ENCODE results near the gene SMIM38.

The SMIM38 gene

DNA sequence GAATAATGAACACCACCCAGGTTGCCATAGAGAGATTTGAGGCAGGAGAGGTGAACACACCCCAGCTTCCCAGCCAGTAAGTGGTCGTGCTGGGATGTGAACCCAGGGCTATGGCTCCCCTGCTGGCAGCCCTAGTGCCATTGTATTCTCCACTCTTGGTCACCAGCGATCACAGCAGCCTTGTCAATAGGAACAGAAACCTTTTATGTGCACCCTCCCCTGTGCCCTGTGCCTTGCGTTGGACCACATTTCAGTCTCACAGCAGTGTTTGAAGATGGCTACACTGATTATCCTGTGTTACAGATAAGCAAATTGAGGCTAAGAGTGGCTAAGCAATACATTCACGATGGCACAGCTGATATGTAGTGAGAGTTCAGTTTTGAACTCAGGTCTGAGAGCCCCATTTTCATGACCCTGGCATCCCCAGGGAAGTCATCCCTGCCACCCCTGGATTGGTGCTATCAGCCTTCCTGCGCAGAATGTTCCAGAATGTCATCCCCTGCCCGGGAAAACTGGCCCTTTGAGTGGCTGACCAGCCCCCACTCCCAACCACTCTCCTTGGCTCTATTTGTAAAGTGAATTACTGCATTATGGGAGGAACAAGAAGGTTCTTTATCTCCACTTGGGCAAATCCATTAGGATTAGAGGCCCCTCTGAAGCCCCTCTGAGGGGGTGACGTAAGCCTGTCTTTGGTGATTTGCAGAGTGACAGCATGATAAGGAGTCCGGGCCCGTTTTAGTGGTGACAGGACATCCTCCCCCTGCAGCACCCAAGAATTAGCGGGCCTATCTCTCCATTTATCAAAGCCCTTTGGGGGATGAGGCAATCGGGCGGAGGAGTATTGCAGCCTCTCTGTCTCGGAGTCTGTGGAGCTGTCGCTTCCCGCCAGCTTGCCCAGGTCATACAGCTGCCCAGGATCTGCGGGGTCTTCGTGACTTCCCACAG is 30.9 kb downstream of the SMIM38 start:
- no peak for DNase-seq

DNA sequence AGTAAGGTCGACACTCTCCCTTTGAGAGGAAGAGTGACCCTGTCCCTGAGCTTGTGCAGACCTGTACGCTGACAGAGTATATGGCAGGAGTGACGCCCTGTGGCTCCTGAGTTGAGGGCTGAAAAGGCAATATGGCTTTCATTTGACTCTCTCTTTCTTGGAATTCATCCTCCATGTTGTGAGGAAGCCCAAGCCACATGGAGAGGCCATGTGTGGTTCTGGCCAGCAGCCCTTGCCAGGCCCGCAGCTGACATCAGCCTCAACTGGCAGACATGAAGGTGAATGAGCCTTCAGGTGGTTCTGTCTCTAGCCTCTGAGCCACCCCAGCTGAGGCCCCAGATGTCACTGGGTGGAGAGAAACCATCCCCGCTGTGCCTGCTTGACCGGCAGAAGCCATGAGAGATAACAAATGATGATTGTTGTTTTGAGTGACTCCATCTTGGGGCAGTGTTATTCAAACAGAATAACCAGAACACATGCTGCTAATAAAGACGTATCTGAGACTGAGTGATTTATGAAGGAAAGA is 31.9 kb downstream of the SMIM38 start:
- no peak for DNase-seq

DNA sequence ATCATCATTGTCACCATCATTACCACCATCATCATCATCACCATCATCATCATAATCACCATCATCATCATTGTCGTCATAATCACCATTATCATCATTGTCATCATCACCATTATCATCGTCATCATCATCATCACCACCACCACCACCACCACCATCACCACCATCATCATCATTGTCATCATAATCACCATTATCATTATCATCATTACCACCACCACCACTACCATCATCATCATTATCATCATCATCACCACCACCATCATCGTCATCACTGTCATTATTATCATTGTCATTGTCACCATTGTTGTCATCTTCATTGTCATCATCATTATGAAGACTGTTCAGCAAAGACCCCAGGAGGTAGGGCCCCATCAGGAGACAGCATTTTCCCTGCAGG is 33.3 kb downstream of the SMIM38 start:
- no peak for DNase-seq

DNA sequence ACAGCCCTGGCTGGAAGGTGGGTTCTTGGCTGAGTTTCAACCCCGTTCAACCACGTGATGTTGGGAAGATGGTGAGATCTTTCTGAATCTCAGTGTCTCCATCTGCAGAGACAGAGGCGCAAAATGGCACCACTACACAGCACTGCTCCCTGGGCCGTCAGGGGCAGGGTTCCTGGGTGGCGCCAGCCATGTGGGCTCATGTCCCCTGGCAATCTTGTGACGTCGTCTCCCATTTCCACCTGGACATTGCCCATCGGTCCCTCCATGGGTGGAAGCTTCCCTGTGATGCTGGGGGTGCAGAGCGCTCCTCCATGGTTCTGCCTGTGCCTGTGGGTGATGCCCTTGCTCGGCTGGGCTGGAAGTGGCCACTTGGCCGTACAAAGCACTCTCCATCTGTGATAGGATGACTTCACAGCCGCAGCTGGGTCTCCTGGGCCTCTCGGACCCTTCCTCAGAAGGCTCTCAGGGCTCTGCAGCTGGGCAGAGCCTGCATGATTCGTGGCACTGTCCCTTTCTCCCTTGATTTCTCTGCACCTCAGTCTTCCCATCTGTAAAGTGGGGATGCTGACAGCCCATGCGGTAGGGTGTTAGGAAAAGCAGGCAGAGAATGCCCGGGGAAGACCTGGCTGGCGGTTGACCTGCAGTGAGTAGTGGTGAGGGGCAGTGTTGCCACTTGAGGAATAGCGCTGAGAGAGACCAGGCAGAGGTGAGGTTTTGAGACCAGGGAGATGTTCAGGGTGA is 35.2 kb downstream of the SMIM38 start:
- no peak for DNase-seq

DNA sequence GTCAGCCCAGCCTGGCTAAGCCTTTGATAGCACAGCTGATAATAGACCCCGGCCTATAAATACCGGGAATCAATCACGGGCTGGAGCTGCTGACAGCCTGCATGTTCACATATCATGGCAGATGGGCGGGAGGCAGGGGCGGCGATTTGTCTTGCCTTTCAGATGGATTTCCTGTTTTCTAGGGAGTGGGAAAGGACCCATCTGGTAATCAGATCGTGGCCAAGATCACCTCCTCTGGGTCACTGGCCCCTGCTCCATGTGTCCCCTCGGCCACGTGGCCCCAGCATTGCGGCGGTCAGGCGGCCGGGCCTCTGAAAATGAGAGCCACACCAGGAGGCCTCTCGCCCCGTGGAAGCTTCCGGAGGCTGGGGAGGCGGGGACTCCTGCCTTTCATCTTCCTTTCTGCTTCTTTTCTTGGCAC is 36.6 kb downstream of the SMIM38 start:
- no peak for DNase-seq

DNA sequence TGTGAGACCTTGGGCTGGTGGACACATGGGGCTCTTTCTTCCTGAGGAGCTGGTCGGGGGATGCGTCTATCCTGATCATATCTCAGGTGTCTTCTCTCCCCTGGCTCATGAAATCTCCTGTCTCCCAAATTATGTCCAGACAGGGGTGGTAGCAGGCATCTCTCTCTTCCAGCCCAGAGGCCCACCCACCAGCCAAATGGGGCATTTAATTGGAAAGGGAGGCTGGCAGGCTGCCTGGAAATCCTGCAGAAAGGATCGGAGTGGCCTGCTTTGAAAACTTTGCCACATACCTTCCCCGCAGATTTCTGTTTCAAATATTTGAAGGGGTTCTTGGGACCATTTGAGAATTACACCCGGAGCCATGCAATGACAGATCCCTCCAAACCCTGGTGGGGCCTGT is 37.4 kb downstream of the SMIM38 start:
- no peak for DNase-seq

DNA sequence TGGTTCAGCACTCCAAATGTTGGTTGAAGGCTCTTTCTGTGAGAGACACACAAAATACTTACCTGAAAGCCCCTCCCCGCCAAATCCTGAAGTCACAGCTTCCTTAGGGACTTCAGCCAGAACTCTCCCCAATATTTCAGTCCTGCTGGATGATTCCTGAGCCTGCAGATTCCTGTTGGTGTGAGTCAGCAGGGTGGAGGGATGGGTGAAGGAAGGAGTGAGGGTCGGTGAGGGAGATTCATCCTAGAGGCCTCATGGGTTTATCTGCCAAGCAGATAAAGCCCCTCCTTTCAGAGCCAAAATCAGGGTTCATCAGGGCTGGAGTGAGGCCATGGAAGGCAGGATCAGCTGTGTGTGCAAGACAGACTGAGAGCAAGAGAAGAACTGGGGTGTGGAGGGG is 37.9 kb downstream of the SMIM38 start:
- DNase-seq = no peak

DNA sequence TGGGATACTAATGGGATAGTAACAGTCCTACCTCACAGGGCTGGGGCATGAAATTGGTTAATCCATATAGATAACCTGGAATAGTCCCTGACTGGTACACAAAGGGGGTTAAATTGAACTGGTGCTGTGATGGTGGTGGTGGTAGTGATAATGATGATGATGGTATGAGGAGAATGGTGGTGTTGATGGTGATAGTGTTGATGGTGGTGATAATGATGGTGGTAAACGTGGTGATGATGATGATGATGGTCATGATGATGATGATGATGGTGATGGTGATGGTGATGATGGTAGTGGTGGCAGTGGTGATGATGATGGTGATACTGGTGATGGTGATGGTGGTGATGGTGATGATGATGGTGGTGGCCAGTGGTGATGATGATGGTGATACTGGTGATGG is 38.7 kb downstream of the SMIM38 start:
- DNase-seq = no peak

DNA sequence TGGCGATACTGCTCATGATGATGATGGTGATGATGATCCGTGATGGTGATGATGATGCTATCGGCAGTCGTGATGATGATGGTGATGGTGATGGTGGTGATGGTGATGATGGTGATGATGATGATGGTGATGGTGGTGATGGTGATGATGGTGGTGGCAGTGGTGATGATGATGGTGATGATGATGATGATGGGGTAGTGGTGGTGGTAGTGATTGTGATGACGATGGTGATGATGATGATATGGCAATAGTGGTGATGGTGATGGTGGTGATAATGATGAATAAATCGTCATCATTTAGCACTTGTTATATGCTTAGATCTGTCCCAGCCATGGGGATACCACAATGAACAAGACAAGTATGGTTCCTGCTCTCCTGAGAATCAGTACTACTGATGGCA is 39.2 kb downstream of the SMIM38 start:
- no peak for DNase-seq

DNA sequence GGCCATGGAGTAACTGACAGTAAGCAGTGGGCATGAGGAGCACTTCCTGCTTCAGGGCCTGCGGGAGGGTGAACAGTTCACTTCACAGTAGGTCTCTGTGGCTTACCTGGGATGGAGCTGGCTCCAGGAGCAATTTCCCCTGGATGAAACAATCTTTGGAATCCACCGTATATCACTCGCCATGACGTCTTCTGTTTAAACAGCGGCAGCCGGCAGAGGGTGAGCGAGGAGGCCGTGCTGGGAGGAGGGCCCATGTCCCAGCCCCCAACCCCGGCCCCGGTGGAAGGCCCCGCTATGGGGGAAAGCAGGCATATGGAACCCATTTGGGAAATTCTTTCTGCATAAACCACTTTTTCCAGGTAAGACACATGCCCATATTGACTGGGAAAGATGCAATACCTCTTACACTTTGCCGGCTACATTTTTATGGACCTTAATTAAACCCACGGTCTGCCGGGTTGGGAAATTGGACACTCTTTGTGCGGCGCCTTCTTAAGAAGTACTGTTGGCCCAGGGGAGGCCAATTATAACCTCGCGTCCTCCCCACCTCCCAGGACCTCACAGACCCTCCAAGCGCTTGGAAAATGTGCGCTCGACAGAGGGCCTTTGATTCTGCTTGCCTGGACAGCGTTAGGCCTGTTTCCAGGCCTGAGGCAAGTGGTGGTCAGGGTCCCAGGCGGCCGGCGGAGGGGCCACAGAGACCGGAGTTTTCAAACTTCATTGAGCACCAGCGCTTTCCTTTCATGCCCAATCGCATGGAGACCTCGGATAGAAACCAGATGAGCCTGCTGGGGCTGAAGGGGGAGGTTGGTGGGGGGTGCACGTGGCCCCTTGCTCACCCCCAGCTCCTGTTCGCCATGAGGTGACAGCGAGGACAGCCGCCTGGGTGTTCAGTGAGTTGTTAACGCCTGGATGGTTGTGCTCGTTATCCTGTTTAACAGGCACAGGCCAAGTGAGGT is 40.4 kb downstream of the SMIM38 start:
- no peak for DNase-seq

DNA sequence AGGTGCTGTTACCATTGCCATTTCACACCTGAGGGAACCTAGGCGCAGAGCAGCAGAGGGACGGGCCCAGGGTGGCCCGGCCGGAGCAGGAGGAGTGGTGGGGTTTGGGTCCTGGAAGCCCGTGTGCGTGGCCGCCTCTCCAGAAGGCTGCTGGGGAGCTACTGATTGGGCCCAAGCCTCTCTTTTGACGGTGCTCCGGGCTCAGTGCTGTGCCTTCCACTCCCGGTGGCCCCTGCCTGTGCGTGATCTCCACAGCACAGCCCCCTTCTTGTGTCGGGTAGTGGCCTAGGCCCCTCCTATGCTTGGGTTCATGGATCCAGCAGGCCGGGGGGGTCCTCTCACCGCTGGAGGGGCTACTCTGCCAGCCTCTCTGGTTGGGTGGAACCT is 41.0 kb downstream of the SMIM38 start:
- DNase-seq = no peak

DNA sequence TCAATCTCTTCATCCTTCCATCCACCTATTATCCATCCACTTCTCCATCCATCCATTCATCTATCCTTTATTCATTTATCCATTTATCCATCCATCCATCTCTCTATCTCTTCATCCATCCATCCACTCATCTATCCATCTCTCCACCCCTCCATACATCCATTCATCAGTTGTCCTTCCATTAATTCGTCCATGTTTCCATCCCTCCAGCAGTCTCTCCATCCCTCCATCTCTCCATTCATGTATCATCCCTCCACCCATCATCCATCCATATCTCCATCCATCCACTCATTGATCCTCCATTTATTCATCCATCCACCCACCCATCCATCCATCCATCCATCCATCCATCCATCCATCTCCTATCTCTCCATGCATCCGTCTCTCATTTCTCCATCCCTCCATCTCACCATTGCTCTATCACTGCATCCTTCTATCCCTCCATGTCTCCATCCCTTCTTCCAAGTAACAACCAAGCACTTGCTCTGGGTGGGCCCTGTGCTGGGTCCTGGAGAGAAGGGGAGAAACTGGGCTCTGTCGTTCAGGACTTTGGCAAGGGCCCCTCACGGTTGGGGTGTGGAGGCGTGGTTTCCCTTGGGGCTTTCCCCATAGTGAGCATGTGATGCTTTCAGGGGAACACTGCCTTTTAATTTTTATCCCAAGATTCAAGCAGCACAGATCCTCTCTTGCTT is 43.3 kb downstream of the SMIM38 start:
- DNase-seq = no peak

DNA sequence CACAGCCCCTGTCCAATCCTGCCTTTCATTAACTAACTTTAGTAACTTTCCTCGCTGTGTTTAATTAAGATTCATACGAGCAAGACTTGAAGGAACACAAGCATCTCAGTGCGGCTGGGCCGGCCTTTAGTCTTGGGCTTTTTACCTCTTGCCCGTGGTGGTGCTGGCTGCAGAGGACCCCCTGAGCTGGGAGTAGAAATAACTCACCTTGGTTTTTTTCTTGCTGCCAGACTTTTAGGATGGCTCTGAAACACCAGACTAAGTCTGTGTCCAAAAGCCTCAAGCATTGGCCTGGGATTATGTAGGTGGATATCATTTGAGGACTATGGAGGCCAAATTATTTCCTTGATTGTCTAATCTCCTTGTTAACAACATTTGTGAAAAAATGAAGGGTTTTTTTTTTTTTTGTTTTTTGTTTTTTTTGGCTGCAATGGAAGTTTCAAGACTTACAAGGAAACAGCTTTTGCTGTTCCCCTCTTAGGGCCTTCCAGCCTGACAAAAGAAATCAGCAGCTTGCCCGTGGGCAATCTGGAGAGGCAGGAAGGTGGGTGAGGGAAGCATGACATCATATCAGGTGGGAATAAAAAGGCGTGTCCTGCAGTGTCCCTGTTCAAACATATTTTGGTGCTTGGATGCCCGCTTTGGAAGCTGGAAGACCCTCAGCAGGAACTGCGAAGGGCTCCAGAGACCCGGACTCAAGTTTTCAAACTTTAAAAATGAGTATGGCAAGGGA is 44.0 kb downstream of the SMIM38 start:
- no peak for DNase-seq

DNA sequence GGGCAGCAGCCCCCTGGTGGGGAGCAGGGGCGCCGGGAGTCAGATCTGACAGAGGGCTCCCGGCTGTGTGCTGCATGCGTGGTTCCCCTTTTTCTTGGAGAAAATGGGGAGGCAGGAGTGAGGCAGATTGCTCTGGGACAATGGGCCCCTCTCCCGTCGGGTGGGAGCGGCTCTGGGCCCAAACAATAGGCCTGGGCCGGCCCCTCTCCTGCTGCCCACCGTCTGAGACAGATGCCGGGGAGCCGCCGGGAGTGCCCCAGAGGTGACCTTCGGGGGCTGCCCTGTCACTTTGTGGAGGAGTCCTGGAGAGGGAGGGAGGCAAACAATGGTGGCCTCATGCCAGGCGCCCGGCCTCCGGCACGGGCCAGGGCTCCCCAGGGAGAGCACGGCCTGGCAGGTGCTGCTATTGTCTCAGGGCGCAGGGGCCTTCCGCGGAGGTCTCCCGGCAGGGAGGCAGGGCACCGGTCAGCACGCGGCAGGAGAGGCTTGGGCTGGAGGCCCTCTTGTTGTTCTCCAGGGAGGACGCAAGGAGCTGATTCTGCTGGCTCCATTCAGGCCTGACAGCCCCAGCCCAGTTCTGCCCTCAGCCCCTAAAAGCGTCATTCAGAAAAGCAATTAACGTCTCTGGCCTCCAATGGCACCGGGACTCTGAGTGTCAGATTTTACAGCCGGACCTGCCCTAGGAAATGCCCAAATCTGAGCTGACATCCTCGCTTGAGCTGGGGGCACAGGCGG is 44.8 kb downstream of the SMIM38 start:
- no peak for DNase-seq

DNA sequence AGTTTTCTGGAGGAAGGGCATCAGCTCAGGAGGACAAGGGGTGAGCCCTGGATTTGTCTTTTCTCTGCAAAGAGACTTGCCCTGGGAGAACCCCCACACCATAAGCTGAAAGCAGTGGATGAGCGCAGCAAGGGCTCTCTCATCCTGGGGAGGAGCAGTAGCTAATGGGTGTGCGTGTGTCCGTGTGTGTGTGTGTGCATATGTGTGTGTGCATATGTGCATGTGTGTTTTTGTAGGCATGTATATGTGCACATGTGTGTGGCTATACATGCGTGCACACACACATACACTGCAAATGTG is 45.3 kb downstream of the SMIM38 start:
- no peak for DNase-seq

DNA sequence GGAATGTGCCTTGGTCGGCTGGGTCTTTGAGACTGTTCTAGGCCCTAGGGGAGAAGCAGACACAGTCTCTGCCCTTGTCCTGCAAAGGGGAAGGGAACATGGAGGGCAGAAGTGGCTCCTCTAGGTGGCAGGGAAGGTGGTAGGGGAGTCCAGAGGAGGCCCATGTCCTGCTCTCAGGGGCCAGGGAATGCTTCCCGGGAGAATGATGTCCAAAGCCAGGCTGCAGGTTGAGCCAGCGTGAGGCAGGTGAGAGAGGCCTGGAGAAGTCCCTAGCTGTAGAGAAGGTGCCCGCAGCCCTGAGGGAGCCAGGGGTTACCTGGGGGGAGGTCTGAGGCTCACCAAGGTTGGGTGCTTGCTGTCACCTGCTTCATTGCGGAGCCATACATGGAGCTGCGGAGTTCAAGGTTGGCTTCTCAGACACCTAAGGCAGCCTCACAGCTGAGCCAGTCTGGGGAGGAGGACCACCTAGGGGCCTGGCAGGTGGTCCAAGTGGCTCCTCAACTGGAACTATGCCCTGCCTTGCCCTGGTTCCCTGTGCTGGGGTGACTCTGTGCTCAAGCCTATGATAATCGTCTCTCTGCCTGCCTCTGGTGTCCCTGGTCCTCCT is 46.1 kb downstream of the SMIM38 start:
- DNase-seq = no peak

DNA sequence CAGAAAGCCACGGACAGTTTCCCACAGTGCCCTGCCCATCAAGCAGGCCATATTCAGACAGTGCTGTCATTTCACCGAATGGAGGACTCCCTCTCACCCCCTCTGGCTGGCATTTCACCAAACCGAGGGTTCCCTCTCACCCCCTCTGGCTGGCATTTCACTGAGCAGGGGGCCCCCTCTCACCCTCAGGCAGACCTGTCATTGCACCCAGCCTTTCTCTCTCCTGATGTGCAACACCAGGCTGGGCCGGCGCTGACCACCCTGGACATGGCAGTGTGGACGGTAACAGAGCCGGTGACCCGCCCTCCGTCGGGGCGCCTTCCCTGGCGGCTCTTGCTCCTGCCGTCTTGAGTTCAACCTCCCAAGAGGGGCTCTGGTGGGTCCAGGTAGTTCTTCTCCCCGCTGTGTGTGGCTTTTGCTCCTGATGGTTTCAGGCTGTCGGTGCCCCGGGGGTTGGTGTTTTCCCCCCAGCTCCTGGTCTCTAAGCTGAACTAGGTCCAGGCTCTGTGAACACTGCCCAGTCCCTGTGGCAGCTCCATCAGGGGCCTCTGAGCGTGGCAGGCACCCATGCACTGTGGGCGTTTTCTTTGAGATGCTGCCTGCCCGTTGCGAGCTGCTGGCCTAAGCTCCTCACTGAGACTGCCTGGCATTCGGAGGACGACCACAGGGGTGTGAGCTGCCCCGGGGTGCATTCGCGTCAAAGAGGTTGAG is 46.9 kb downstream of the SMIM38 start:
- no peak for DNase-seq

DNA sequence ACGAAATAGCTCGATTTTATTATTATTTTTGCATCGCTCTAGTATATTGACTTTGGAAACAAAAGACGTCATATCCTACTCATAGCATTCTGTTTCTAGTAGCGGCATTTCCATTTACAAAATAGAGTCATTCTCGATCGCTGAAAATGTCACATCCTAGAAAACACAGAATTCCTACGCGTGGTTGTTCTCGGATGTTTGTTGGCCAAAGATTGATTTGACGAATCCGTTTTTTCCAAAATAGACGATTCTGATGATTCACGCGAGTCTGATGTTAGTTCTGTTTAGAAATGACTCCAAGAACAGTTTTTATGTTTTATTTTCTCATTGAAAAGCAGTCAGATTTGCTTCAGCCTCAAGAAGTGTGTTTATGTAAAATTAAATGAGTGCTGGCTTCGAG is 47.6 kb downstream of the SMIM38 start:
- DNase-seq = no peak

DNA sequence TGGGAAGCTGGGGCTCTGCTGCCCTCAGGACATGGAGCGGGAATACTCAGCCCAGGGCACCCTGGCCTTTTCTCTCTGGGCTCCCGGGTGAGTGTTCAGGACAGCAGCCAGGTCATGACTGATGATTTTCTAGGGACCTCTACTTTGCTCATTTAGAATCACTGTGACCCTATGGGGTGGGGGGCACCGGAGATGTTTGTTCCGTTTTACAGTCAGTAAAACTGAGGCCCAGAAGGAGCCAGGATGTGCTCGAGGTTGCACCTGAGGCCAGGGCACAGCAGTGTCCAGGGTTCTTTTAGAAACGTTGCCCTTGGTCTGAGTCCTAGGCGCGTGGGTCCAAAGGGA is 48.1 kb downstream of the SMIM38 start:
- DNase-seq = no peak
